Adrenal gland (tissue), 12 donors: Measurements from ENCODE around the gene RANGAP1. TPM values are rescaled to one million over a fixed set of nuclear protein-coding genes. Genes with fewer than 3 reads are reported as not detected.

Experiments used
- DNase-seq, 7 donors: peaks; one replicate each; pipeline ENCODE4 v3.0.0-alpha.2; 2019 to 2020
- H3K27ac ChIP-seq, 5 donors: fragments of 200-600 bp; sonication (generic) in 4 of 5; 1 replicate in 3 of 5; 2 replicates in 2 of 5; pipeline versions ENCODE4 v1.5.1 to v1.8.0; 2016 to 2020; ENCODE audit warnings: mild to moderate bottlenecking in 1 of 5
- H3K27me3 ChIP-seq: fragments of 200-600 bp; 2 replicates; pipeline ENCODE4 v1.8.0; 2021
- H3K36me3 ChIP-seq, 2 donors: fragments of 200-600 bp; replicated peaks in 1 of 2; 1 replicate in 1 of 2; 2 replicates in 1 of 2; pipeline versions ENCODE4 v1.5.1 to v1.8.0; 2018 to 2022
- H3K4me1 ChIP-seq, 2 donors: fragments of 200-600 bp; replicated peaks in 1 of 2; 1 replicate in 1 of 2; 2 replicates in 1 of 2; pipeline versions ENCODE4 v1.5.1 to v1.8.0; 2018 to 2021
- H3K4me3 ChIP-seq, 4 donors: fragments of 200-600 bp; sonication (generic) in 3 of 4; one replicate each; pipeline ENCODE4 v1.5.1; 2016 to 2018
- H3K9me3 ChIP-seq, 3 donors: fragments of 200-600 bp; sonication (generic) in 1 of 3; replicated peaks in 1 of 3; 1 replicate in 2 of 3; 2 replicates in 1 of 3; pipeline versions ENCODE4 v1.5.1 to v1.8.0; 2016 to 2021
- CTCF ChIP-seq, 6 experiments: fragments of 450-650 bp in 4 of 6; fragments of 200-600 bp in 2 of 6; sonication (generic) in 1 of 6; IDR thresholded peaks; 1 replicate in 5 of 6; 2 replicates in 1 of 6; pipeline versions ENCODE4 v1.5.1 to v1.8.0; 2016 to 2021; ENCODE audit warnings: antibody characterized with exemption in 6 of 6, mild to moderate bottlenecking in 2 of 6, moderate library complexity in 1 of 6
- POLR2A ChIP-seq, 2 donors: fragments of 450-650 bp; IDR thresholded peaks; one replicate each; pipeline ENCODE4 v1.6.1; 2017; ENCODE audit warnings: antibody characterized with exemption in 2 of 2, mild to moderate bottlenecking in 2 of 2, moderate library complexity in 1 of 2
- WGBS, 4 donors: extraction: QIAGEN DNeasy Blood & Tissue Kit in 2 of 4; methylation state at CpG; one replicate each; pipeline versions ENCODE4 v1.1.5 to v1.1.7; 2013 to 2017; 5-methylcytosine and 5-hydroxymethylcytosine counted together
- intact Hi-C, 2 donors: fragments of 100-400 bp; cut with DNase I; formaldehyde crosslinking; loops; one replicate each; pipeline versions ENCODE4 v1.14.1 to v1.15.0; 2022 to 2023
- polyA plus RNA-seq, 3 donors: library from polyadenylated mRNA; stranded (reverse); fragments of 200-250 nt in 2 of 3; fragments of 350-450 nt in 1 of 3; fragmentation: Illumina TruSeq in 1 of 3; extraction: RNeasy Lipid Tissue Mini Kit (QIAGEN cat#74804) in 1 of 3; gene quantifications; one replicate each; pipeline ENCODE4 v1.2.3, GENCODE V29; 2013 to 2014
- total RNA-seq, 9 donors: library from RNA; depleted of rRNA in 4 of 9; stranded (reverse); fragments of >200 nt in 4 of 9; fragments of 120-200 nt in 1 of 9; fragmentation: NEBNext Ultra II Directional in 1 of 9; extraction: Animal tissue kit (Norgen Biotek cat#: 25700) in 1 of 9; gene quantifications; one replicate each; pipeline versions ENCODE4 v1.1.0 to v1.2.4, GENCODE V29; 2013 to 2023
- donor health status: healthy with polysubstance abuse.
- donor health status: Bipolar disorder and iron deficiency.
- donor health status: DM: yes; HTN: yes; CAD: no.
- donor health status: DM: no; HTN: no; CAD: no.
- donor health status: DM: no; HTN: no; CAD: no.
- donor health status: DM: yes; HTN: yes; CAD: no.

Gene RANGAP1
- total and polyA plus RNA-seq, 12 donors = 56.6 to 134 (median 76.7) TPM

GRCh38 chr22:41240377-41241132 lies 45.4 kb downstream of the RANGAP1 start, which contains the start of gene CHADL:
CHADL (minus strand) TSS chr22:41240931; CDS start chr22:41240881, 50 bp downstream.
- H3K4me1 ChIP-seq = peaks cover 8 to 13% of the 10 kb centered on the region in 2 donors
- H3K4me3 ChIP-seq = no peak within 1 kb of the TSS
- 67 to 87% (median 75%) methylated on average over 4 to 24 of the region's 24 CpGs for WGBS, 4 donors
- DNase-seq = peak in 1 of 7 donors; percentile 72
- H3K27ac ChIP-seq = peak within 1 kb of the TSS in 1 of 5 donors; percentile 24
- H3K27me3 ChIP-seq = no peaks in the 10 kb centered on the region
- TF ChIP-seq CTCF (IDR thresholded peaks at IDR 0.05) (no peak), POLR2A (IDR thresholded peaks at IDR 0.05) (no peak)
- peaks cover 0 to 1% of the 10 kb centered on the region in 2 donors for H3K36me3 ChIP-seq
- intact Hi-C loops = no loop called here
- no peaks in the 10 kb centered on the region for H3K9me3 ChIP-seq

GRCh38 chr22:41239443-41240128 lies 46.4 kb downstream of the RANGAP1 start:
- 77 to 91% (median 83%) methylated on average over 13 to 16 of the region's 16 CpGs for WGBS, 4 donors
- H3K9me3 ChIP-seq = no peaks in the 10 kb centered on the region
- TF ChIP-seq CTCF (IDR thresholded peaks at IDR 0.05) = no peak
- no peak for TF ChIP-seq POLR2A (IDR thresholded peaks at IDR 0.05)
- H3K36me3 ChIP-seq = no peaks in the 10 kb centered on the region
- H3K4me1 ChIP-seq = peaks cover 18 to 19% of the 10 kb centered on the region in 2 donors
- no peak for DNase-seq
- no peak overlapping the region for H3K4me3 ChIP-seq
- H3K27ac ChIP-seq = no peak overlapping the region
- H3K27me3 ChIP-seq = no peaks in the 10 kb centered on the region
- intact Hi-C loops = no loop called here

GRCh38 chr22:41238570-41239442 lies 47.2 kb downstream of the RANGAP1 start:
- Histone ChIP-seq H3K27ac (no peak overlapping the region), H3K4me3 (no peak overlapping the region), H3K9me3 (no peaks in the 10 kb centered on the region), H3K27me3 (no peaks in the 10 kb centered on the region), H3K4me1 (peaks cover 19 to 20% of the 10 kb centered on the region in 2 donors), H3K36me3 (no peaks in the 10 kb centered on the region)
- intact Hi-C loops = no loop called here
- peak in 1 of 7 donors; percentile 12 for DNase-seq
- TF ChIP-seq POLR2A (IDR thresholded peaks at IDR 0.05) (no peak), CTCF (IDR thresholded peaks at IDR 0.05) (no peak)
- WGBS, 4 donors = 92 to 96% (median 94%) methylated on average over 12 to 32 of the region's 32 CpGs
